Brain pericyte (primary cell): ENCODE data around the gene ATP2A3.

ENCODE experiments used
- DNase-seq: peaks from one replicate; pipeline ENCODE4 v3.0.0-alpha.2; 2012; ENCODE audit warnings: low read depth, low spot score

The ATP2A3 gene

DNA sequence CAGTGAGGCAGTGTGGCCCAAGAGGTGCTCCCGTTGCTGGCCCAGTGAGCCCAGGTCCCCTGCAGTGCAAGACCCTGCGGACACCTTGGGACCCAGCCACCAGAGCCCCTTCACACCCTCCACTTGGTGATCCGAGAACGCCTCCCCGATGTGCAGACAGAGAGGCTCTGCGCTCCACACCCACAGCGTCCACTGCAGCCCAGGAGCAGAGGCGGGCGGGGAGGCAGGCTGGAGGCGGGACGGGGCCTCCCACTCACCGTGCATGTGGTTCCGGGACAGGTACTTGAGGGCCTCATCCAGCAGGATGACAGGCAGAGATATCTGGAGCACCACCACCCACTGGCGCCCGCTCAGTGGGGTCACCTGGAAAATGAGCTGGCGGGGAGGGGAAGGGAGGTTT, 35.8 kb downstream of the ATP2A3 start:
- DNase-seq = no peak

DNA sequence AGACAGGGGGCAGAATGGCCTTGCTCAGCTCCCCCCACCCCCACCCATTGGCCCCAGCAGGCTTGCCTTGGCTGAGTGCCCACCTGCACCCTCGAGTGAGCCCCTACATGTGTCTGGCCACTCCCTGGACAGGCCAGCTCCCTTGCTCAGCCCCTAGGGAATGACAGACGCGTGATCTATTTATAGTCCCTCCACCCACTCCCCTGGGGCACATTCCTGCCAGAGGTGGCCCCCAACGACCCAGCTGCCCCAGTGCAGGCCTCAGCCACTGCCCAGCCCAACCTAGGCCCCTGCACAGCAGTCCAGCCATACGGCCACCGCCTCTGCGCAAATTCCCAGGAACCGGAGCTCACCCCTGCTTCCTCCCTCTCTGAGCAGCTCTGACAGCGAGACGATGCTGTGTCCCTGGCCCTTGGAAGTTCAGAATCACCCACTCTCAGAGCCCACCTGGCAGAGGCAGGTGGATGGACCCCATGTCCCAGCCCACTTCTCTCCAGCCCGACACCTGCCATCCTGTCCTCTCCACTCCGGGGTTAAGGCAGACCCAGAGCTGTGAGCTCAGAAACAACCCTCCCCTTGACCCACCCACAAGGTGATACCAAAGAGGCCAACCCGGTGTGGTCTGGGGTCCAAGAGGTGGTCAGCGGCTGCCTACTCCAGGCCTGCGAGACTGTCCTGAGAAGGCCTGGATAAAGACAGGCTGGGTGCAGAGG, 36.5 kb downstream of the ATP2A3 start:
- no peak for DNase-seq

DNA sequence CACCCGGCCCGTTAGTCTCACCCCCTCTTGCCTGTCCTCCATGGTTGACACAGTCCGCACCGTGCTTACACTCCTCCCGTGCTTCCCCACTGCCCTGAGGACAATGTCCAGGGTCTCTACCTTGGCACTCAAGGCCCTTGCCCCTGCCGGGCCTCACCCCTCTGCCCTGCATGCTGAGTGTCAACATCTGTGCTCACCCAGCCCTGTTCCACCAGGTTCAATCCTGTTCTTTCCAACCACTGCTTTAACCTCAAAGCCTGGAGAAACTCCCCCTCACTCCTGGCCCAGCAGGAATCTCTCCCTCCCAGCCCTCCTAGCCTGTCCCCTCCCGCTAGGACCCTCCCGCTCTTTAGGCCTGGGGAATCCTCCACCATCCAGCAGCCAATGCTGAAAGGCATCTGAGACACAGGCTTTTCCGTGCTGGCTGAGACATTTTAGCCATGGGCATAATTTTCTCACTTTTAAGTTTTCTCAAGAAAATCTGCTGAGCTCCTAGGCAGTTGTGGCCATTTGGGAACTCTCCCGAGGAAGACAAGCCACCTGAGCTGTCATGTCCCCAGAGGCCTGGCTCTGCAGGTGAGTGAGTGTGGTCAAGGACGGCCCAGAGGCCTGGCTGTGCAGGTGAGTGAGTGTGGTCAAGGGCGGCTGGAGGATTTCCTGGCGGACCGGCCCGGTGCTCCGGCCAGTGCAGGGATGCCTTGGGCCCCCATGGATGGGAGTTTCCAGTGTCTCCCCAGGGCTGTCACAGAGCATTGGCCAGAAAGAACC, 37.2 kb downstream of the ATP2A3 start:
- no peak for DNase-seq

DNA sequence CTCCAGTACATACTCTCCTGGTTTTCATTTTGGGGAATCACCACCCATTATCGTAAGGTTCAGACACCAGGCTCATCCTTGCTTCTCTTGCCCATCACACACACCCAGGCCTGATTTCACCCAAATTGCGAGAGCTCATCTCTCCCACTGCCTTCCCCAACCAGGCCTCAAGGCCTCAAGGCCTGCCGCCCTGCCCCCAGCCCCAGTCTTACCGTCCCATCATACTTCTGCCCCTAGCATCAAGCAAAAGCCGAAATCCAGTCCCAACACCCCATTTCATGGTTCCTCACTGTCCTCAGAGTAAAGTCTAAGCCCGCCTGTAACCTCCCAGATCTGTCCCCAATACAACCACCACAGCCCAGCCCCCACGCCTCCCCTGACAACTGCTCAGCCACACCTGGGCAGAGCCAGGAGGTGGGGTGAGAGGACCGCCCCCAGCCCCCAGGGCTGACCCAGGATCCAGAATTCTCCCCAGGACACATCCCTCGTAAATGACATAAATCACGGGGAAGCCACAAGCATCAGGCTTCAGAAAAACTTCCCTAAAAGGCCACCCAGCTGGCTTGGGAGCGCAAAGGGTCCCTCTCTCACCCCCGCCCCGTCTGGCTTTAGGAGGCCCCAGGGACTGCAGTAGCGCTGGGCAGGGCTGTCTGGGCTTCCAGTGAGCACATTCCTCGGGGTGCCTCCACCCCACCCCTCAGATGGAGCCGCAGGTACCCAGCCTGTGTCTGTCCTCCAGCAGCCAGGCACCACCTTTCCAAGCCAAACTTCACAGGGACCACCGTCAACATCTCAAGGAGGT, 38.4 kb downstream of the ATP2A3 start:
- no peak for DNase-seq

DNA sequence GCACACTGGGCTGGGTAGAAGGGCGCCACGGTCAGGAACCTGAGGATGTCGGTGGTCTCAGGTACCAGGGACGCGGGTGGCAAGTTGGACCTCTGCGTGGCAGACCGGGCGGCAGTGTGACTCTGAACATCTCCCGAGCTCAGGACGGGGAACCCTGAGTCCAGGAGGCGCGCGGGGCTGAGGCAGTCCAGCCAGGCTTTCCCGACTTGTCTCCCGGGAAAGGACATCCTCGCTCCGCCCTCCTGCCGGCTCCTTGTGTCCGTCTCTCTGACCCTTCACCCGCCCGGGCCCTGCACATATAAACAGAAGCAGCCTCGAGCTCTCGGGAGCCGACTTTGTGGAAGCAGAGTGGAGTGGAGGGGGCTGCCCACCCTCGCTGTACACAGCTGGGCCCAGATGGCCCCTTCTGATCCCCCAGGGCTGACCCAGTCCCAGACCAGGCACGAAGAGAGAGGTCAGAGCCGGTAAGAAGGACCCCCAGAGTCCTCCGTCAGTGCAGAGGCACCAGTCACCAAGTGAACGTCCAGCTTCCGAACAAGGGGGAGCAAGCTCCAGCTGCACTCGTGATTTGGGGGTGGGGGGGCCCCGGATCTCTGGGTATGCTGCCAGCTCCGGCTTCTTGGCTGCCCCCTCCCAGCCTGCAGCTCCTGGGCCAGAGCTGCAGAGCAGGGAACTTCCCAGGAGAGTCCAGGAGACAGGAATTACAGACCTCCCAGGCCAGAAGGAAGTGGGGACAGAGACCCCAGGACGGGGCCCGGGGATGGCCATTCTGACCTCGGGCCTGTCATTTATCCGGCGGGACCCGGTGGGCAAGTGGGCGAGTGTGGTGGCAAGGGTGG, 39.5 kb downstream of the ATP2A3 start:
- no peak for DNase-seq

DNA sequence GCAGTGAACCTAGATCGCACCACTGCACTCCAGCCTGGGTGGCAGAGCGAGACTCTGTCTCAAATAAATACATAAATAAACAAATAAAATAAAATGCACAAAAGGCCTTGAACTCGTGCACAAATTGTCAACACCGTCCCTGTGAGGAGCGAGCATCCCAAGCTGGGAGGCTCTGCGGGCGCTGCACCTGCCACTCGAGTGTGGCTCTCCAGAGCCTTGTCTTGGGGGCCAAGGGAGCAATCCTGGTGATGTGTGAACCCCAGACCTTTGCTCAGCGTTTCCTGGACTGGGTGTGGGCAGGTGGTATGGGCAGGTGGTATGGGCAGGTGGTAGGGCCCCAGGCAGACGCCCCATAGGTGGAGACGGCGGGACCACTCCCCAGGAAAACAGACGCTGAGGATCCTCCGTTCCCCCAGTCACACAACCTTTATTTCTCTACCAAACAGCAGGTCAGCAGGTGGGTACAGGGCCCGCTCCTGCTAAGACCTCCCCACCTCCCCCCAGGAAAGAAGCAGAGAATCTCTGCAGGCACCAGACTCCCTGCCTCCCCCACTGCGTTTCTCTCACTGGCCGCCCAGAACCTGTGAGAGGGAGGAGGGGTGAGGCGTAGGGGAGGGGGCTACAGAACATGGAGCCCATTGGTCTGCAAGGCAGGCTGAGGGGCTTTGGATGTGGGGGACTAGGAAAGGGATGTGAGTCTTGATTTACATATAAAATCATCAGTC, 40.6 kb downstream of the ATP2A3 start:
- no peak for DNase-seq

DNA sequence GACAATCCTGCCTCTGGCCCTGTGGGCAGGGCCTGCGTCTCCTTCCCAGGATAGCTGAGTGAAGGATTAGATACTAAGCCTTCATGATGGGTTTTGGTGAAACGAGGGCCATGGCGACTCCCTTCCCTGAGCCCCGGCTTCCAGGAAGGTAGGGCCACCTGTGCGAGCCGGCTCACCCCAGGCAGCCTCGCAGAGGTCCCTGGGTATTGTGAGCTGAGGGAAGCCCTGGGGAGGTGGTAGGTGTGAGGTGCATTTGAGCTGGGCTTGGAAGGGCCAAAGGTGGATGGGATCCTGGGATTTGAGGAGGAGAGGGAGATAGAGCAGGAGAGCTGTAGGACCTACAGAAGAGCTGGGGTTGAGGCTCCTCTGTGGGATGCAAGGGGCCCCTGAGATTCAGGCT, 41.5 kb downstream of the ATP2A3 start:
- no peak for DNase-seq

DNA sequence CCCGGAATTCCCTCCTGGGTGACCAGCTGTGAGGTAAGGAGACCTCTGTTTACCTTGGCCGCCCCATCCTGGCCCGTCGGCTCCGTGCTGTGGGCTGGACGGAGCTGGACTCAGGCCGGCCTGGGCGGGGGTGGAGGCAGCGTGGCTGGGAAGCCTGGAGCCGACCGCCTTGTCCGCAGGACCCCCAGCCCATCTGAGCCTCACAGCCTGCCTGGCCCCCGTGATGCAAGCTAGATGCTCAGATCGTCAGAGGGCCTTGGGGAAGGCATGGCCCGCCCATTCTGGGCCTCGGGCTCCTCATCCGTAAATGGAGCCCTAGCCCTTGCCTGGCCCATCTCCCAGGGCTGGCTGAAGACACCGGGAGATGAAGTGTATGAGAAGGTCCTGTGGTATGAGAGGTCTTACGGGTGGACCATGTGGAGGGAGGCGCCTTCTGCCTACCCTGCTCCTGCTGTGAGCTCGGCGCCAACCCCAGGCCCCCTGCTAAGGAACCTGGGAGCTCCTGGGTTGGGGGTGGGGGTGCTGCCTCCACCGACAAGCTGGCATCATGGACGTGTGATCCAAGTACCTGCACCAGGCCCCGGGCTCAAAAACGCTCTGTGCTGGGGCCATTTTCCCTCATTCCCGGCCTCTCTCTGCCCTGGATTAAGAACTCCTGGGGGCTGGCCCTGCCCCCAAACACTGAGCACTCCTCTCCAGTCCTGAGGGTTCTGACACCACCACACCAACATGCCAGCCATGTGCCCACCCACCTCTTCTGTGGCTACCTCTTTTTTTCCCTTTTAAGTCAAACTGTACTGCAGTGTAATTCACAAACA, 42.5 kb downstream of the ATP2A3 start:
- DNase-seq = no peak

DNA sequence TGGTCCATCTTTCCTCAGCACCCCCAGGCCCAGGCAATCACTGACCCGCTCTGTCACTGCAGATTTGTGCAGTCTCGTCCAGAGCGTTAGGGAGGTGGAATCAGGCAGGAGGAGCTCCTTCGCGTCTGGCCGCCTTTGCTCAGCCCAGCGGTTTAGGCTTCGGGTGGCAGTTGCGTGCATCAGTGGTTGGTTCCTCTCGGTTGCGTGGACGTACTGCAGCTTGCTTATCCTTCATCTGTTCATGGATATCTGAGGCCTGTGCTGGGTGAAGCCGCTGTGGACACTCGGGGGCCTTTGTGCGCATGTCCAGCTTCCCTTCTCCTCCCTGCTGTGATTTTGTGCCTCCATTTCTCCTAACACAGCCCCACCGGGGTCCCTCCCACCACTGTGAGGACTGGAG, 43.2 kb downstream of the ATP2A3 start:
- DNase-seq = no peak

DNA sequence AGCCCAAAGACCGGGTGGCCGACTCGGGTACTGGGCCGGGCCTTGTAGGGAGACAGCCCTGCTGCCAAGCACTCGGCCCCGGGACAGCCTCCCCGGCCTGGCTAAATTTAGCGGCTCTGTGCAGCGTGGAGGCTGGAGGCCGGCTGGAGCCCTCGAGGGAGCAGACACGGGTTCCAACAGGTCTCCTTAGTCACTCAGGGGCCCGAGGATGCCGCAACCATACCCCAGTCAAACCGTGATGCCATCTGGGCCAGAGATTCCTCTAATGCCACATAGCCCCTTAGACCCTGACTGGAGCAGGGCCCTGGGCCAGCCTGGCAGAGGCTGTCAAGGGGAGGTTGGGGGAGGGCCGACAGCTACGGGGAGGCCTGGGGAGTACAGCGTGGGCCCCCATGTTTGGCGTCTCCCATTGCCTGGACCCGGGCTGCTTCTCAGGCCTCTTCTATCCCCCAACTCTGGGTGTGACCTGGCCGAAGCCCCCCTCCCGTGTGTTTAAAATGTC, 45.1 kb downstream of the ATP2A3 start:
- DNase-seq = no peak

DNA sequence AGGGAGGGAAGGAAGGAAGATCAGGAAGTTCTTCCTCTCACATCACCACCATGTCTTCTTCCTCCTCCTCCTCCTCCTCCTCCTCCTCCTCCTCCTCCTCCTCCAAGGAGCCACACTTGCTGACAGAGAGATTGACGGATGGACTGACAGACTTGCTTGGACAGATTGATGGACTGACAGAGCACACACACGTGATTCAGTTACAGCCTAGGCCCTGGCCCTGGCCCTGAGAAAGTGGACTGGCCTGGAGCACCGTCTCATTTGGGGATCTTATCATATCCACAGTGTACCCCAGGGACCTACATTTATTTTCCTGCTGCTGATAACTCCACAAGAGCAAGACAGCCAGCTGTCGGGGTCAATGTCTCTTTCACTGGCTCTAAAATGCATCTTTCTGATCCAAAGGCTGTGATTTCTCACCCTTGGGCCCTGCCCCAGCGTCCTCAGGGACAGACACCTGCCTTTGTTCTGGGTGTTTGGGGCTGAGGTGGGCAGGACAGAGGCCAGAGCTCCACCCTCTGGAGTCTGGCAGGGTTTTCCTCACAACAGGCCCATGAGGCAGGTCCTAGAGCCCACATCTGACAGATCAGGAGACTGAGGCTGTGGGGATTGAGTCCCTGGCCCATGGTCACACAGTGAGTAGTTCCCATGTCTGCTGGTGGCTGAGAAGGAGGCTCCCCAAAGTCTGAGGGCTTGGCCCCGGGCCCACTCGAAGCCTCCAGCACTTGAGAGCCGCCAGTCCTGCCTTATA, 45.7 kb downstream of the ATP2A3 start:
- no peak for DNase-seq

DNA sequence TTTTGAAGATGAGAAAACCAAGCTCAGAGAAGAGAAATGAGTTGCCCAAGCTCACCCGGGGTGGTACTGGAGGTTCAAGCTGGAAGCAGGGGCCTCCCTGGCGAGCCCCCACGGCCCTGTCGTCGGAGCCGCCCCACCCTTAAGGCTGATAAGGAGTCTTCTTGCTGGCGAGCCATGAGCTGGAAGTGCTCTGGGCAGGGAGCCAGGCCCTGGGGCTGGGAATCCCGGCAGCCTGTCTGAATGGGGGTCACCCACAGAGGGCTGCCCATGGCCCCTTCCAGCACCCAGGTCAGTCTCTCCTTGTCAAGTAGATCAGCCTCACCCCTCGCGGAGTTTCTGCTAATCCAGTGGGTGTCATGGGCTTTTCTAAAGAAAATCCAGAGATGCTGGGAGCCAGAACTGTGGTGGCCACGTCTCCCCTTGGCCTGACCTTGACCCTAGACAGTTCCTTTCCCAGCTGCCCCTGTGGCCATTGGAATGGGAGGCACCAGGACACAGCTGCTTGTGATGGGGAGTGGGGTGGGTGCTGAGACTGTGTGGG, 46.8 kb downstream of the ATP2A3 start:
- no peak for DNase-seq

DNA sequence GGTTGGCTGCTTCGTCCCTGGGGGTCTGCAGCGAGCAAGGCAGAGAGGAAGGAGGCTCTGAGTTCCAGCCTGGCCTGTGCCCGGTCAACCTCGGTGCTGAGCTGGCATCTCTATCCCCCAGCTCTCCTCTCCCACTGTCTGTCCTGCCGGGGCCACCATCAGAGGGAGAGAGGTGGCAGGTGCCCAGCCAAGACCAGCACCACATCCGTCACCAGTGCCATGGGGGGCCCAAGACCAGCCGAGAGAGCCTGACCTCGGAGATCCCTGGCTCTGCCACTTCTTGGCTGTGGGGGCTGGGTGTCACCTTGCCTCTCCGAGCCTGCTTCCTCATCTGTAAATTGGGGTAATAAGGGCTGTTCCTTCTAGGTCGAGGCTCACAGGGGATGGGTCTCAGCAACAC, 47.4 kb downstream of the ATP2A3 start:
- no peak for DNase-seq

DNA sequence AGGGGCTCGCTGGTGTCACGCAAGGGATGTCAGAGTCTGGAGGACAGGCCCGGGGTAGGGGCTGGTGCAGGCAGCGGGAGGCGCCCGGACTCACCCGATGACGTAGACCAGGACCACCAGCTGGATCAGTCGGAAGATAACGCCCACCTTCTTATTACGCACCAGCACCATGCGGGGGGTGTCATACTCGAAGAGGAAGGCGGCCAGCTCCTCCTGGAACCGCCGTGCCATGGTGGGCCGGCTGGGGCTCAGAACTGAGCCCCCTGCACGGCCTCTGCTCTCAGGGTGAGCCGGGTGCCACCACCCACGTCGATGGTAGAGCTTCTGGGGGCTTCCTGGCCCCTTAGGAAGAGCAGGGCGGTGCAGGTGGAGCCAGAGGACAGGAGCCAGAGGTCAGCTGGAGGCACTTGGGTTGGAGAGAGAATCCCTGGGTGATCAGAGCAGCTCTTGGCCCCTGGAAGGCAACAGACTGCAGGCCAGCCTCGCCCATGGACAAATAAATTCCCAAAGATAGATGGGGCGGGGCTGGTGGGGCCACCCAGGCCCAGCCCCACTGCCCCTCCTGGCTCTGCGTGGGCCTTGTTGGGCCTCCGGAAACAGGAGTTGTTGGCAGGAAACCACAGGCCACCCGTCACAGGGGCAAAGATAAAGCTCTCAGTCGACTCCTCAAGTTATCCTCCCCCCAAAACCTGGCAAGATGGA, 48.1 kb downstream of the ATP2A3 start, which contains the start of gene P2RX1:
Gene P2RX1 (minus strand): TSS at position 471 of the 702 bp plus-strand sequence. CDS start 240 bp downstream, at position 231.
- no peak for DNase-seq

DNA sequence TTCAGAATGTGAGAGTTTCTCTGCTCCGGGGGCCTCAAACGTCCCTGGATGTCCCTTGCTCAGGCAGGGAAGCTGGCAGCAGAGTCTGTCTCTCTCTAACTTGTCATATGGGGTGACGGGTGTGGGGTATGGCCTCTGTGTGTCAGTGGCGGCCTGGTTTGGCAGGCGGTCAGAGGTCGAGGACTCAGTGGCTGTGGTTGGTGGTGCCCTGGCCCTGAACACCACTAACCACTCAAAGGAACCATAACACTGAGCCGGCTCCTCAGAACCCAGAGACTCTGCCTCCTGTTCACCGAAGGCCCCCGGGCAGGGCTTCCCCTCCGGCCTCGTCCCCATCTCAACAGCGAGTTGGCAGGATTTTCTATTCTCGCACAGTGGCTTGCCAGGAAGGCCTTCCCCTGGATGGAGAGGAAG, 48.6 kb downstream of the ATP2A3 start:
- no peak for DNase-seq

DNA sequence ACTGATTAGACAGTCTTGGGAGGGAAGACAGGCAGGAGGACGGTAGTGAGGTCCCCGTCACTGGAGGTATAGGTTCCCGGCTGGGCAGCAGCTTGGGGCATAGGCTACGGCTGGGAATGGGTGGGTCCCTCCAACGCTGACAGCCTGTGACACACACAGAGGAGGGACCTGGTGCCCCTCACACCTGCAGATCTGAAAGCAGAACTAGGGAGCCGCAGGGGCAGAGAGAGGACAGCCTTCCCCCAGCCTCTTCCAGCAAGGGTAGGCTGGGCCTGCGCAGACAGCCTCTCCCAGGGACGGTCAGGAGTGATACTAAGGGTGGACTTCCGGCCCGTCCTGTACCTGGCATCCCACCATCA, 49.9 kb downstream of the ATP2A3 start:
- DNase-seq = no peak

DNA sequence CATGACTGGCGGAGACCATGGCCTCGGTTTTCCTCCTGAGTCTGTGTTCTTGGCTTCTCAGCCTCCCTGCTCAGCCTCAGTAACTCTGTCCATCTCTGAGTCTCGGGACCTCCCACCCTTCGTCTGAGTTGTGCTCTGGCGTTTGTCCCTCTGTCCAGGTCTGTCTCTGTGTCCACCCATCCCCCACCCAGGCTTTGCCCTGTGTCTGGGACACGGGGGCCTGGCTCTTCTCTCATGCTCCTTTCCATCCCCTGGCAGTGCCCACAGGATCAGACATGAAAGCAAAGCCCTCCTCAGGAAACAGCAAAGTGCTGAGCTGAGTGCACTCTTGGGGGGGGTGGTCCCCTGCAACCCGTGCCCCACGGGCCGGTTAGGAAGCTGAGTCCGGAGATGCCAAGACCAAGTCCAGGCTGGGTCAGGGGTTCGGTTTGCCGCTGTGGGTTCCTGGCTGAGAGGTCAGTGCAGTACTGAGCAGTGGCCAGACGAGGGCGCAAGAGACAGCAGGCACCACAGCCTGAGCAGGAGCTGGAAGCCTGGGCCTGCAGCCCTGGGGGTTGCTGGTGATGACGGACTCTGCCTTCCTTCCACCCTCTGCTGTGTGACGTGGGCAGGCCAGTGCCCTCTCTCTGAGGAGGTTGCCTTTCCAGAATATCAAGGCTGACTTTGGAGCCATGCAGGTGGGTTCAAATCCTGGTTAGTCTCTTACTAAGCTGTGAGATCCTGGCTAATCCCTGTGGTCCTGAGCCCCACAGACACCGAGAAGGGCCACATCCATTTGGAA, 50.5 kb downstream of the ATP2A3 start:
- no peak for DNase-seq
